Cardiac fibroblast (primary cell): ENCODE data around the gene NTN1.

Experiments used
- DNase-seq, 2 donors: peaks; one replicate each; pipeline versions ENCODE4 v3.0.0 to v3.0.0-alpha.2; 2010; ENCODE audit warnings: low read depth in 2 of 2
- H3K4me3 ChIP-seq, 2 donors: replicated peaks in 1 of 2; 1 replicate in 1 of 2; 2 replicates in 1 of 2; pipeline ENCODE4 v1.5.1; 2011; ENCODE audit warnings: low read depth in 2 of 2, low read length in 2 of 2, mild to moderate bottlenecking in 2 of 2, moderate library complexity in 1 of 2
- TF ChIP-seq, protein P1 (sequence below): IDR thresholded peaks from one replicate; pipeline ENCODE4 v1.5.1; 2011; ENCODE audit warnings: low read depth, mild to moderate bottlenecking, low read length, inconsistent platforms

NTN1 gene

DNA sequence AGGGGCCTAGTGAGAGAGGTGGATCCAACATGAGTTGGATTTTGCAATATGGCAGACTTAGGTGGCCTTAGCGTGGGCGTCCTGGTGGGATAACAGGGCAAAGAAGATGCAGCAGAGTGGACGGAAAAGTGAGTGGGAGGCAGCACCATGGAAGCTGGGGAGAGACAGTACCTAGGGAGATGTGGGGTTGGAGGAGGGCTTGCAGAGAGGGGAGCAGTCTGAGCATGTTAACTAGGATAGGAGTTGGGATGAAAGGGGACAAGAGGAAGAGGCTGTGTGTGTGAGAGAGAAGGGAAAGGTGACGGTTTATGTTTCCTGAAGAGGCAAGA, 120.1 kb downstream of the NTN1 start:
- no peak for DNase-seq
- H3K4me3 ChIP-seq = no peak overlapping the region

GRCh38 chr17:9142772-9143494, 121.6 kb downstream of the NTN1 start:
- TF ChIP-seq, protein P1, sequence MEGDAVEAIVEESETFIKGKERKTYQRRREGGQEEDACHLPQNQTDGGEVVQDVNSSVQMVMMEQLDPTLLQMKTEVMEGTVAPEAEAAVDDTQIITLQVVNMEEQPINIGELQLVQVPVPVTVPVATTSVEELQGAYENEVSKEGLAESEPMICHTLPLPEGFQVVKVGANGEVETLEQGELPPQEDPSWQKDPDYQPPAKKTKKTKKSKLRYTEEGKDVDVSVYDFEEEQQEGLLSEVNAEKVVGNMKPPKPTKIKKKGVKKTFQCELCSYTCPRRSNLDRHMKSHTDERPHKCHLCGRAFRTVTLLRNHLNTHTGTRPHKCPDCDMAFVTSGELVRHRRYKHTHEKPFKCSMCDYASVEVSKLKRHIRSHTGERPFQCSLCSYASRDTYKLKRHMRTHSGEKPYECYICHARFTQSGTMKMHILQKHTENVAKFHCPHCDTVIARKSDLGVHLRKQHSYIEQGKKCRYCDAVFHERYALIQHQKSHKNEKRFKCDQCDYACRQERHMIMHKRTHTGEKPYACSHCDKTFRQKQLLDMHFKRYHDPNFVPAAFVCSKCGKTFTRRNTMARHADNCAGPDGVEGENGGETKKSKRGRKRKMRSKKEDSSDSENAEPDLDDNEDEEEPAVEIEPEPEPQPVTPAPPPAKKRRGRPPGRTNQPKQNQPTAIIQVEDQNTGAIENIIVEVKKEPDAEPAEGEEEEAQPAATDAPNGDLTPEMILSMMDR = no peak
- H3K4me3 ChIP-seq = no peak overlapping the region
- no peak for DNase-seq

More for the DNA sequence above, 120.1 kb downstream of the NTN1 start:
- TF ChIP-seq, protein P1 = no peak

DNA sequence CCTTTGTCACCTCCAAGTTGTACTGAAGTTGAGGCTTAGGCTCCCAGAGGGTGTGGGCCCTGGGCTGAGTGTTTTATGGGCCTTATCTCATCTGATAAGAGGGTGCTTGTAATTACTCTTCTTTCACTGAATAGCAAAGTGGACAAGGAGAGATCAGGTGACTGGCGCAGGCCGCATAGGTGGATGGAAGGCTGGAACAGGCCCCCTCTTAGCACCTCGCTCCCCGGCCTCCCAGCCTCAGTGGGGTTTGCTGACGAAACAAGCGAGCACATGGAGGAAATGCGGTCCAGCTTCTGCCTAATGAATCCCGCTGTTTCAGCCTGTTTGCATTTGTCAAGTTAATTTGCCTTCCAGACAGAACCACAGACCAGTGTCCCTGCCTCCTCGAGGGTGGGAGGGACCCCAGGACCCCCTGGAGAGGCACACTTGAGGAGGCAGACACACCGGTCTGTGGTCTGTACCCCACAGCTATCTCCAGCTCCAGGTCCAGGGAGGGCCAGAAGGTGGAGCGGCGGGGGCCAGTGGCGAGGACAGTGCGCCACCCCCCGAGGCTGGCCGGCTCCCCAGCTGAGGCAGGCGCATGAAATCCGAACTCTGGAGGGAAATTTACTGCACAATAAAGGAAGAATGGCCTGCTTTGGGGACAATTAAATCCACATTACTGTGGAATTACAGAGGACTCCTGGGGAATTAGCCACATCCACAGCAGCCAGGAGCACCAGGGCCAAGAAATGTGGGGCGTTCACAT, 123.4 kb downstream of the NTN1 start:
- no peak overlapping the region for H3K4me3 ChIP-seq
- TF ChIP-seq, protein P1 = no peak
- no peak for DNase-seq

GRCh38 chr17:9146064-9146463, 124.8 kb downstream of the NTN1 start:
- H3K4me3 ChIP-seq = no peak overlapping the region
- TF ChIP-seq, protein P1 = no peak

DNA sequence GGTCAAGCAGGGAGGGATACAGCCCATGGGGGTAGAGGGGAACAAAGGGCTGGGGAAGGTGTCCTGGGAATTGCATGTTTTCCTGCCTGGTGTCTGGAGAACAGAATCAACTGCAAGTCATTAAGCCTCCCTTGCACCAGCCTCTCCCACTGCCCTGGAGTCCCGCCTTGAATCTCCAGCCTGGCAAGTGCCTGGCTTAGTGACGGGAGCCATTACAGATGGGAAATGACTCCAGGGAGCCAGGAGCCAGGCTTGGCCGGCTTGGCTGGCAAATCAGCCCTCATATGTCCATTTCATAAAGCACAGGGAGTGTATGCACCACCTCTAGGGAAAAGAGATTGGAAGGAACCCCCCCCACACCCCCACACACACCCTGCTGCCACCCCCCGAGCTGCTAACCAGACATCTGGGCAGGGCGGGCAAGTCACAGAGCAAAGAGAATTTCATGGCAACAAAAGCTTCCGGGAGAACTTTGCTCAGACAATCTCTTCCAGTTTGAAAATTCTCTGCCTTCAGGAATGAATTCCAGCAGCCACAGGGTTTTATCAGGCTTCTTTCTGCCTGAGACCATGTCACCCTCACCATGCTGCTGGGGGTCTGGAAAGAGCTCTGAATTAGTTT, 127.7 kb downstream of the NTN1 start:
- DNase-seq = no peak
- H3K4me3 ChIP-seq = no peak overlapping the region
- TF ChIP-seq, protein P1 = no peak

More at GRCh38 chr17:9146064-9146463, 124.8 kb downstream of the NTN1 start:
- DNase-seq = no peak

- TF ChIP-seq, protein P1 = no peak
- no peak overlapping the region for H3K4me3 ChIP-seq
- DNase-seq = peak in 1 of 2 donors; percentile 14
Observed at GRCh38 chr17:9150446-9151090, 129.3 kb downstream of the NTN1 start.
